Panc1 (cell line): ENCODE data around the gene CDH15.

Experiments
- CTCF ChIP-seq: fragments of 450-650 bp; IDR thresholded peaks from 2 replicates; pipeline ENCODE4 v1.5.1; 2017; ENCODE audit warnings: mild to moderate bottlenecking
- POLR2AphosphoS5 ChIP-seq: IDR thresholded peaks from 2 replicates; pipeline ENCODE4 v1.6.1; 2012; ENCODE audit warnings: mild to moderate bottlenecking, low read depth, low read length, moderate library complexity
- REST ChIP-seq, 2 experiments: IDR thresholded peaks; 2 replicates each; pipeline ENCODE4 v1.6.1; 2011 to 2012; ENCODE audit warnings: low read depth in 2 of 2, control low read depth in 1 of 2, low read length in 1 of 2, mild to moderate bottlenecking in 1 of 2, moderate library complexity in 1 of 2; ENCODE audit not compliant: insufficient read depth in 1 of 2

- TF ChIP-seq CTCF (no peak), POLR2AphosphoS5 (no peak), REST (IDR thresholded peaks at IDR 0.05; ENCODE audit: insufficient read depth in 1 of 2, low read depth in 2 of 2, low read length in 1 of 2) (no peak)
Measured at GRCh38 chr16:89184933-89185794, 13.6 kb downstream of the CDH15 start.
